K562 (cell line): ENCODE results near the gene FATE1. TPM values are rescaled to one million over a fixed set of nuclear protein-coding genes. Genes with fewer than 3 reads are reported as not detected.

Experiments
- ATAC-seq: fragments of 200-7000 bp; cut with Tn5 transposase; 3 replicates; pipeline ENCODE4 v1.9.1; 2020; ENCODE audit warnings: moderate library complexity
- BruUV-seq: library from RNA; stranded (reverse); fragments of 400-500 nt; replicated peaks from 2 replicates; lab custom pipeline; 2021; lab: Mats Ljungman, UMichigan
- CTCF ChIA-PET: fragments of 300-600 bp; formaldehyde crosslinking; extraction: SDS; loops from one replicate; lab custom pipeline; 2021; ENCODE audit warnings: low intra/inter-chr PET ratio; lab: Yijun Ruan, JAX
- POLR2A ChIA-PET: fragments of 300-600, 350-650 bp; sonication (Branson Sonifier 250); formaldehyde crosslinking; extraction: SDS; loops from one replicate; lab custom pipeline; 2021; ENCODE audit warnings: antibody characterized with exemption, inconsistent platforms; lab: Yijun Ruan, JAX
- DNase-seq, 4 experiments: peaks; one replicate each; pipeline versions ENCODE4 v3.0.0 to v3.0.0-alpha.2; 2011 to 2018; ENCODE audit warnings: low spot score in 3 of 4, mixed read lengths in 3 of 4; ENCODE audit errors: extremely low read depth in 1 of 4
- FAIRE-seq: peaks from 2 replicates; lab custom pipeline; 2011; peaks lifted over from hg19 to GRCh38; lab: Jason Lieb, UNC
- H2AFZ ChIP-seq: 2 replicates; pipeline ENCODE4 v1.6.0; 2011; ENCODE audit warnings: low read depth, low read length, control low read depth, inconsistent platforms
- H3K27ac ChIP-seq: fragments of 200-600 bp; 3 replicates; pipeline ENCODE4 v1.8.0; 2011; ENCODE audit warnings: low read depth, mild to moderate bottlenecking, control low read depth, inconsistent platforms, low read length, moderate library complexity, mixed read lengths; ENCODE audit errors: extremely low read depth
- H3K27me3 ChIP-seq, 2 experiments: fragments of 300-600 bp in 1 of 2; 2 replicates in 1 of 2; 3 replicates in 1 of 2; pipeline versions ENCODE4 v1.6.0 to v1.8.0; 2011; ENCODE audit warnings: inconsistent platforms in 2 of 2, low read length in 2 of 2, mild to moderate bottlenecking in 1 of 2, mixed read lengths in 1 of 2, moderate library complexity in 1 of 2; ENCODE audit not compliant: control insufficient read depth in 2 of 2, insufficient read depth in 2 of 2
- H3K36me3 ChIP-seq: fragments of 300-600 bp; 3 replicates; pipeline ENCODE4 v1.8.0; 2011; ENCODE audit warnings: mild to moderate bottlenecking, low read length, inconsistent platforms; ENCODE audit not compliant: control insufficient read depth, insufficient read depth
- H3K4me1 ChIP-seq, 2 experiments: fragments of 200-600 bp in 1 of 2; replicated peaks in 1 of 2; 2 replicates in 1 of 2; 3 replicates in 1 of 2; pipeline versions ENCODE4 v1.5.1 to v1.8.0; 2011; ENCODE audit warnings: inconsistent platforms in 2 of 2, low read length in 2 of 2, mild to moderate bottlenecking in 1 of 2, mixed read lengths in 1 of 2, moderate library complexity in 1 of 2; ENCODE audit not compliant: control insufficient read depth in 2 of 2, insufficient read depth in 2 of 2
- H3K4me2 ChIP-seq: 2 replicates; pipeline ENCODE4 v1.6.1; 2011; ENCODE audit warnings: low read length, control low read depth, inconsistent platforms, mixed read lengths; ENCODE audit not compliant: insufficient read depth
- H3K4me3 ChIP-seq: fragments of 200-600 bp; sonication (generic), shearing (Covaris generic); 2 replicates; pipeline ENCODE4 v1.5.1; 2016; ENCODE audit warnings: control low read depth, inconsistent platforms
- H3K79me2 ChIP-seq: fragments of 200-600 bp; 3 replicates; pipeline ENCODE4 v1.8.0; 2011; ENCODE audit warnings: low read length, inconsistent platforms; ENCODE audit not compliant: control insufficient read depth, insufficient read depth
- H3K9ac ChIP-seq, 2 experiments: 2 replicates each; pipeline versions ENCODE4 v1.6.0 to v1.6.1; 2011; ENCODE audit warnings: low read depth in 2 of 2, low read length in 2 of 2, control low read depth in 1 of 2, inconsistent platforms in 1 of 2, mild to moderate bottlenecking in 1 of 2, mixed read lengths in 1 of 2; ENCODE audit not compliant: insufficient read depth in 1 of 2
- H3K9me1 ChIP-seq: one replicate; pipeline ENCODE4 v1.6.0; 2011; ENCODE audit warnings: inconsistent platforms, mild to moderate bottlenecking, low read length, moderate library complexity; ENCODE audit not compliant: control insufficient read depth, insufficient read depth
- H3K9me3 ChIP-seq: replicated peaks from 2 replicates; pipeline ENCODE4 v1.5.1; 2011; ENCODE audit warnings: low read depth, low read length, inconsistent platforms; ENCODE audit not compliant: control insufficient read depth, insufficient read depth
- H4K20me1 ChIP-seq: replicated peaks from 2 replicates; pipeline ENCODE4 v1.6.1; 2011; ENCODE audit warnings: low read length, inconsistent platforms, mixed read lengths; ENCODE audit not compliant: control insufficient read depth, insufficient read depth
- EP400 ChIP-seq: fragments of 450-650 bp; IDR thresholded peaks from 2 replicates; pipeline ENCODE4 v1.6.1; 2017; ENCODE audit warnings: antibody characterized with exemption, mild to moderate bottlenecking, moderate library complexity
- MAX ChIP-seq: sonication (generic); formaldehyde crosslinking; IDR thresholded peaks from 2 replicates; pipeline ENCODE4 v1.9.0; 2022; ENCODE audit warnings: mild to moderate bottlenecking, missing genetic modification reagents
- MNT ChIP-seq, 2 experiments: fragments of 450-650 bp; conservative IDR thresholded peaks; 2 replicates each; pipeline ENCODE4 v1.6.1; 2017; ENCODE audit warnings: mild to moderate bottlenecking in 2 of 2, moderate library complexity in 2 of 2
- NONO ChIP-seq, 2 experiments: fragments of 200-400 bp in 1 of 2; fragments of 450-650 bp in 1 of 2; formaldehyde crosslinking in 1 of 2; IDR thresholded peaks; 2 replicates each; pipeline ENCODE4 v1.6.1; 2017; ENCODE audit warnings: low read depth in 2 of 2, mild to moderate bottlenecking in 2 of 2, moderate library complexity in 2 of 2, low read length in 1 of 2
- PHF20 ChIP-seq: fragments of 450-650 bp; IDR thresholded peaks from 2 replicates; pipeline ENCODE4 v1.6.1; 2018; ENCODE audit not compliant: partially characterized antibody
- POLR2AphosphoS5 ChIP-seq: IDR thresholded peaks from 2 replicates; pipeline ENCODE4 v1.6.1; 2011; ENCODE audit warnings: mild to moderate bottlenecking, low read depth, low read length, moderate library complexity; ENCODE audit not compliant: control insufficient read depth, insufficient read depth
- RBM14 ChIP-seq: fragments of 200-400 bp; formaldehyde crosslinking; IDR thresholded peaks from 2 replicates; pipeline ENCODE4 v1.6.1; 2018; ENCODE audit warnings: low read depth, mild to moderate bottlenecking, low read length, moderate library complexity, borderline replicate concordance; ENCODE audit not compliant: insufficient read depth
- YY1 ChIP-seq, 3 experiments: IDR thresholded peaks; 2 replicates each; pipeline ENCODE4 v1.6.1; 2011; ENCODE audit warnings: low read length in 2 of 3, mild to moderate bottlenecking in 2 of 3, moderate library complexity in 2 of 3, borderline replicate concordance in 1 of 3, control low read depth in 1 of 3, low read depth in 1 of 3; ENCODE audit not compliant: insufficient read depth in 3 of 3, insufficient replicate concordance in 2 of 3, control insufficient read depth in 1 of 3, insufficient read length in 1 of 3; ENCODE audit errors: extremely low read depth in 1 of 3
- ZBTB43 ChIP-seq: sonication (generic); formaldehyde crosslinking; IDR thresholded peaks from 2 replicates; pipeline ENCODE4 v1.8.0; 2023; ENCODE audit warnings: mild to moderate bottlenecking, missing genetic modification reagents
- ZEB2 ChIP-seq: fragments of 450-650 bp; IDR thresholded peaks from 2 replicates; pipeline ENCODE4 v1.6.1; 2016
- ZNF224 ChIP-seq: sonication (generic); formaldehyde crosslinking; IDR thresholded peaks from 2 replicates; pipeline ENCODE4 v1.8.0; 2022; ENCODE audit warnings: mild to moderate bottlenecking, missing genetic modification reagents
- WGBS: fragments of 100-300 bp; shearing (Covaris generic); methylation state at CpG from one replicate; pipeline ENCODE4 v1.1.6; 2016; ENCODE audit warnings: low coverage, mixed read lengths; ENCODE audit not compliant: insufficient coverage; ENCODE audit errors: missing lambda C conversion rate; 5-methylcytosine and 5-hydroxymethylcytosine counted together
- in situ Hi-C: fragments of 300-500 bp; cut with MboI; formaldehyde crosslinking; loops from 4 replicates; pipeline ENCODE4 v1.15.0; 2018; ENCODE audit warnings: inconsistent platforms, mixed read lengths
- intact Hi-C: fragments of 100-400 bp; cut with micrococcal nuclease; formaldehyde crosslinking; loops from 2 replicates; pipeline ENCODE4 v1.14.2; 2022
- polyA plus RNA-seq, 8 experiments: library from polyadenylated mRNA; depleted of rRNA in 4 of 8; stranded (reverse) in 5 of 8; unstranded in 3 of 8; fragments of >200 nt; fragmentation: Nextera tagmentation in 2 of 8; fragmentation: Illumina TruSeq in 1 of 8; extraction: Ambion mirVana in 2 of 8; extraction: Trizol in 1 of 8; gene quantifications; 2 replicates each; pipeline versions ENCODE4 v1.2.1 to v1.2.3, GENCODE V29; 2011 to 2014; ENCODE audit warnings: inconsistent platforms in 1 of 8, missing spikeins in 1 of 8
- total RNA-seq, 7 experiments: library from RNA; depleted of rRNA in 6 of 7; stranded (reverse); fragments of >200 nt in 6 of 7; fragmentation: Illumina TruSeq in 2 of 7; extraction: Trizol in 2 of 7; gene quantifications; 2 replicates each; pipeline versions ENCODE4 v1.2.1 to v1.2.3, GENCODE V29; 2011 to 2021; ENCODE audit warnings: low replicate concordance in 1 of 7

FATE1 gene
- total and polyA plus RNA-seq, 9 of the 15 experiments (the other 6 are each of a cell fraction or from before 2014, with no cell fraction given): not detected

GRCh38 chrX:151754047-151754429, 38.2 kb downstream of the FATE1 start:
- Histone ChIP-seq H4K20me1 (no peaks in the 10 kb centered on the region), H3K9me3 (no peaks in the 10 kb centered on the region), H3K27me3 (peaks cover 0 to 1% of the 10 kb centered on the region in 2 experiments; a peak in 1 of 5 replicates), H3K36me3 (no peaks in the 10 kb centered on the region), H3K79me2 (no peaks in the 10 kb centered on the region), H3K4me1 (peaks cover 0 to 6% of the 10 kb centered on the region in 2 experiments; a peak in 2 of 5 replicates)
- DNase-seq: no peak
- FAIRE-seq: no peak
- CTCF ChIA-PET: interaction anchor here (1.9 kb wide), 1 partner anchor 881 kb away, joined by 9 read pairs; no protein-coding TSS in a partner anchor
- WGBS: 27% methylated on average over 4 of the region's 6 CpGs
- no peak for TF ChIP-seq ZEB2
- no peak for TF ChIP-seq POLR2AphosphoS5
- no peak for TF ChIP-seq EP400
- TF ChIP-seq PHF20: no peak
- no peak for TF ChIP-seq YY1 (IDR thresholded peaks at IDR 0.05; ENCODE audit: borderline replicate concordance in 1 of 3, control insufficient read depth in 1 of 3, extremely low read depth in 1 of 3, insufficient read depth in 3 of 3, insufficient read length in 1 of 3, insufficient replicate concordance in 2 of 3, low read depth in 1 of 3, low read length in 2 of 3)
- no peak for TF ChIP-seq NONO (IDR thresholded peaks at IDR 0.05; ENCODE audit: low read depth in 2 of 2, low read length in 1 of 2)
- TF ChIP-seq ZNF224: no peak
- TF ChIP-seq RBM14: no peak
- no peak for TF ChIP-seq ZBTB43 (CRISPR knock-in tag)
- no peak for TF ChIP-seq MNT (conservative IDR thresholded peaks at IDR 0.05)
- TF ChIP-seq MAX (CRISPR knock-in tag): no peak
- TF ChIP-seq, all 486 proteins: peak for 0
- Histone ChIP-seq H2AFZ (no peak overlapping the region), H3K27ac (no peak overlapping the region), H3K9ac (no peak overlapping the region), H3K9me1 (no peaks in the 10 kb centered on the region), H3K4me3 (no peak overlapping the region), H3K4me2 (no peak overlapping the region)
- POLR2A ChIA-PET: no interaction called here
- intact Hi-C loops (no loop called here), in situ Hi-C loops (loop anchor here (5.0 kb wide), 2 partner anchors 888 to 1068 kb away; no protein-coding TSS in a partner anchor)
- BruUV-seq: no TSS peak
- ATAC-seq: no peak
